ENCODE data around the gene TFPI.

Gene TFPI

GRCh38 chr2:187554011-187554703, at the start of gene TFPI:
Gene TFPI (minus strand): TSS chr2:187554435. CDS start chr2:187503768, 50,667 bp downstream.
- Histone ChIP-seq H3K4me3 (ENCODE audit: low read depth, low read length) (no peak within 1 kb of the TSS), H3K9me3 (ENCODE audit: severe bottlenecking) (no peaks in the 10 kb centered on the region), H3K27me3 (ENCODE audit: insufficient read depth, low read depth, severe bottlenecking) (no peaks in the 10 kb centered on the region), H3K36me3 (no peaks in the 10 kb centered on the region), H3K27ac (no peak within 1 kb of the TSS)
- no peak for TF ChIP-seq CTCF (IDR thresholded peaks at IDR 0.05; ENCODE audit: low read depth, low read length)
- no peak for DNase-seq

- DNase-seq = no peak
- no peak for TF ChIP-seq CTCF (IDR thresholded peaks at IDR 0.05; ENCODE audit: low read depth, low read length)
Measured at GRCh38 chr2:187594801-187595200, 40.6 kb upstream of the TFPI start.

GRCh38 chr2:187593697-187594096, 39.5 kb upstream of the TFPI start:
- H3K27me3 ChIP-seq (ENCODE audit: insufficient read depth, low read depth, severe bottlenecking) = no peaks in the 10 kb centered on the region
- DNase-seq = no peak
- no peak for TF ChIP-seq CTCF (IDR thresholded peaks at IDR 0.05; ENCODE audit: low read depth, low read length)
- H3K27ac ChIP-seq = no peak overlapping the region
- H3K36me3 ChIP-seq = no peaks in the 10 kb centered on the region
- H3K4me3 ChIP-seq (ENCODE audit: low read depth, low read length) = no peak overlapping the region
- no peaks in the 10 kb centered on the region for H3K9me3 ChIP-seq (ENCODE audit: severe bottlenecking)

More at GRCh38 chr2:187594801-187595200, 40.6 kb upstream of the TFPI start:
- Histone ChIP-seq H3K27me3 (ENCODE audit: insufficient read depth, low read depth, severe bottlenecking) (no peaks in the 10 kb centered on the region), H3K36me3 (no peaks in the 10 kb centered on the region), H3K27ac (no peak overlapping the region), H3K4me3 (ENCODE audit: low read depth, low read length) (no peak overlapping the region), H3K9me3 (ENCODE audit: severe bottlenecking) (no peaks in the 10 kb centered on the region)

DNA sequence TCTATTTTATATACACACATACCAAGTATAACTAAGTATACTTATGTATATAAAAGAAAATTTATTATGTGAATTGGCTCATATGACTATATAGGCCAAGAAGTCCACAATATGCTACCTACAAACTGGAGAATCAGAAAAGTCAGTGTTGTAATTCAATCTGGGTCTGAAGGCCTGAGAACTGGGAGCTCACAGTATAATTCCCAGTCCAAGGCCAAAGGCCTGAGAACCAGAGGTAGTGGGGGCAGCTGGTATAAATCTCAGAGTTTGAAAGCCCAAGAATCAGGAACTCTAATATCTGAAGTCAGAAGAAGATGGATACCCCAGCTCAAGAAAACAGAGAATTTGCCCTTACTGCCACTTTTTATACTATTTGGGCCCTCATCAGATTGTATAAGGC, 38.9 kb upstream of the TFPI start:
- TF ChIP-seq CTCF (IDR thresholded peaks at IDR 0.05; ENCODE audit: low read depth, low read length) = no peak
- no peaks in the 10 kb centered on the region for H3K36me3 ChIP-seq
- DNase-seq = no peak
- H3K4me3 ChIP-seq (ENCODE audit: low read depth, low read length) = no peak overlapping the region
- H3K27me3 ChIP-seq (ENCODE audit: insufficient read depth, low read depth, severe bottlenecking) = no peaks in the 10 kb centered on the region
- H3K9me3 ChIP-seq (ENCODE audit: severe bottlenecking) = no peaks in the 10 kb centered on the region
- no peak overlapping the region for H3K27ac ChIP-seq

- Histone ChIP-seq H3K27me3 (ENCODE audit: insufficient read depth, low read depth, severe bottlenecking) (no peaks in the 10 kb centered on the region), H3K36me3 (no peaks in the 10 kb centered on the region), H3K27ac (no peak overlapping the region), H3K4me3 (ENCODE audit: low read depth, low read length) (no peak overlapping the region), H3K9me3 (ENCODE audit: severe bottlenecking) (no peaks in the 10 kb centered on the region)
- no peak for TF ChIP-seq CTCF (IDR thresholded peaks at IDR 0.05; ENCODE audit: low read depth, low read length)
- DNase-seq = no peak
Measured at GRCh38 chr2:187590175-187590574, 35.9 kb upstream of the TFPI start.
